GM12878 (cell line): ENCODE results near the gene DPYSL4.

Experiments used
- ATF3 ChIP-seq: IDR thresholded peaks from 2 replicates; pipeline ENCODE4 v1.6.1; 2011; ENCODE audit warnings: low read depth, mild to moderate bottlenecking, low read length, moderate library complexity, borderline replicate concordance; ENCODE audit errors: extremely low read depth
- CBX3 ChIP-seq: fragments of 200-600 bp; sonication (generic); IDR thresholded peaks from 2 replicates; pipeline ENCODE4 v1.6.1; 2016; ENCODE audit warnings: low read depth, borderline replicate concordance
- CHD1 ChIP-seq: IDR thresholded peaks from 2 replicates; pipeline ENCODE4 v1.6.1; 2012; ENCODE audit warnings: low read depth, low read length, improper control_type of control experiment
- EZH2 ChIP-seq: IDR thresholded peaks from 2 replicates; pipeline ENCODE4 v1.6.1; 2012; ENCODE audit warnings: low read depth, mild to moderate bottlenecking, control low read depth, inconsistent platforms, low read length, borderline replicate concordance; ENCODE audit not compliant: control insufficient read depth
- KDM1A ChIP-seq: fragments of 200-600 bp; sonication (generic); IDR thresholded peaks from 2 replicates; pipeline ENCODE4 v1.6.1; 2016; ENCODE audit warnings: borderline replicate concordance

- TF ChIP-seq CBX3 (no peak), ATF3 (no peak), CHD1 (no peak), KDM1A (no peak), EZH2 (no peak)
Observed at GRCh38 chr10:132187430-132188138, 836 bp downstream of the DPYSL4 start.
